ENCODE measurements around the gene FAM20C. TPM values are rescaled to one million over a fixed set of nuclear protein-coding genes. Genes with fewer than 3 reads are reported as not detected.

Gene FAM20C
- total and polyA plus RNA-seq, 10 of the 15 experiments (the other 5 are each of a cell fraction or from before 2014, with no cell fraction given) = 0.44 TPM; not detected in 9

DNA sequence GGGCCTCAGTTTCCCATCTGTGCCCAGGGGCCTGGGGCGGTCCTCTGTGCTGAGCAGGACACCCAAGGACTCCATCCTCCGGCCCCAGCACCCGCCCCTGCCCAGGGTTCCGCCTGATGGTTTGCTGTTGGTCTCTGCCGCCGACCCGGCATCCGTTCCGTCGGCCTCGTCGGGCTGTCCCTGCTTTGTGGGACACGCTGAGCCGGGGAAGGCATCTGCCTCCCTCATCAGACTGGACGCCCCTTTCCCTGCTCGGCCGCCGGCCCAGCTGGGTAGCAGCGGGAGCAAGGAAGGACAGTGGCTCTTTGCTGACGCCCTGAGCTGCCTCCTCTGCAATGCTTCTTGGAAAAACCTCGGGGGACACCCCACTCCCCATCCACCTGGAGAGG lies 39.5 kb downstream of the FAM20C start:
- Histone ChIP-seq H2AFZ (ENCODE audit: control insufficient read depth, low read depth, low read length) (no peak overlapping the region), H3K27me3 (replicated peaks in 1 of 2; ENCODE audit: control insufficient read depth in 2 of 2, insufficient read depth in 2 of 2, low read length in 1 of 2) (no peaks in the 10 kb centered on the region), H3K4me1 (ENCODE audit: control insufficient read depth, insufficient read depth, low read length) (no peaks in the 10 kb centered on the region), H3K4me3 (no peak overlapping the region), H3K36me3 (ENCODE audit: control insufficient read depth in 2 of 2, insufficient read depth in 2 of 2, low read length in 1 of 2) (no peaks in the 10 kb centered on the region), H3K9ac (ENCODE audit: control insufficient read depth, insufficient read depth, low read length) (no peak overlapping the region), H3K9me3 (replicated peaks; ENCODE audit: control insufficient read depth, insufficient read depth, low read length) (no peaks in the 10 kb centered on the region; the same call in 2 of the 3 replicates), H3K4me2 (ENCODE audit: control insufficient read depth, insufficient read depth) (no peak overlapping the region), H4K20me1 (ENCODE audit: control insufficient read depth, insufficient read depth) (no peaks in the 10 kb centered on the region), H3K27ac (ENCODE audit: control insufficient read depth, insufficient read depth) (no peak overlapping the region), H3K79me2 (ENCODE audit: control insufficient read depth, insufficient read depth, low read length) (no peaks in the 10 kb centered on the region)
- ATAC-seq (no peak), FAIRE-seq (no peak), DNase-seq (ENCODE audit: low read depth, low spot score) (no peak)
- intact Hi-C loops (cut with micrococcal nuclease; ENCODE audit: unreplicated experiment) = no loop called here
- 69% methylated on average over 17 of the region's 21 CpGs for WGBS (ENCODE audit: insufficient coverage, insufficient replicate concordance, low lambda C conversion rate, missing lambda C conversion rate)
- TF ChIP-seq NFYB (IDR thresholded peaks at IDR 0.05; ENCODE audit: insufficient read depth, low read depth, low read length) (no peak), SREBF1 (IDR thresholded peaks at IDR 0.05; ENCODE audit: low read length) (no peak), PML (IDR thresholded peaks at IDR 0.05; ENCODE audit: low read length) (no peak), TCF7 (IDR thresholded peaks at IDR 0.05; ENCODE audit: borderline replicate concordance) (no peak), TARDBP (IDR thresholded peaks at IDR 0.05; ENCODE audit: borderline replicate concordance) (no peak), HCFC1 (IDR thresholded peaks at IDR 0.05; ENCODE audit: low read length) (no peak), POLR2AphosphoS2 (IDR thresholded peaks at IDR 0.05; ENCODE audit: low read depth, low read length) (no peak)
- TF ChIP-seq, protein P1, sequence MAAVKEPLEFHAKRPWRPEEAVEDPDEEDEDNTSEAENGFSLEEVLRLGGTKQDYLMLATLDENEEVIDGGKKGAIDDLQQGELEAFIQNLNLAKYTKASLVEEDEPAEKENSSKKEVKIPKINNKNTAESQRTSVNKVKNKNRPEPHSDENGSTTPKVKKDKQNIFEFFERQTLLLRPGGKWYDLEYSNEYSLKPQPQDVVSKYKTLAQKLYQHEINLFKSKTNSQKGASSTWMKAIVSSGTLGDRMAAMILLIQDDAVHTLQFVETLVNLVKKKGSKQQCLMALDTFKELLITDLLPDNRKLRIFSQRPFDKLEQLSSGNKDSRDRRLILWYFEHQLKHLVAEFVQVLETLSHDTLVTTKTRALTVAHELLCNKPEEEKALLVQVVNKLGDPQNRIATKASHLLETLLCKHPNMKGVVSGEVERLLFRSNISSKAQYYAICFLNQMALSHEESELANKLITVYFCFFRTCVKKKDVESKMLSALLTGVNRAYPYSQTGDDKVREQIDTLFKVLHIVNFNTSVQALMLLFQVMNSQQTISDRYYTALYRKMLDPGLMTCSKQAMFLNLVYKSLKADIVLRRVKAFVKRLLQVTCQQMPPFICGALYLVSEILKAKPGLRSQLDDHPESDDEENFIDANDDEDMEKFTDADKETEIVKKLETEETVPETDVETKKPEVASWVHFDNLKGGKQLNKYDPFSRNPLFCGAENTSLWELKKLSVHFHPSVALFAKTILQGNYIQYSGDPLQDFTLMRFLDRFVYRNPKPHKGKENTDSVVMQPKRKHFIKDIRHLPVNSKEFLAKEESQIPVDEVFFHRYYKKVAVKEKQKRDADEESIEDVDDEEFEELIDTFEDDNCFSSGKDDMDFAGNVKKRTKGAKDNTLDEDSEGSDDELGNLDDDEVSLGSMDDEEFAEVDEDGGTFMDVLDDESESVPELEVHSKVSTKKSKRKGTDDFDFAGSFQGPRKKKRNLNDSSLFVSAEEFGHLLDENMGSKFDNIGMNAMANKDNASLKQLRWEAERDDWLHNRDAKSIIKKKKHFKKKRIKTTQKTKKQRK (IDR thresholded peaks at IDR 0.05; ENCODE audit: low read depth, low read length) = no peak
- TF ChIP-seq, protein P2, sequence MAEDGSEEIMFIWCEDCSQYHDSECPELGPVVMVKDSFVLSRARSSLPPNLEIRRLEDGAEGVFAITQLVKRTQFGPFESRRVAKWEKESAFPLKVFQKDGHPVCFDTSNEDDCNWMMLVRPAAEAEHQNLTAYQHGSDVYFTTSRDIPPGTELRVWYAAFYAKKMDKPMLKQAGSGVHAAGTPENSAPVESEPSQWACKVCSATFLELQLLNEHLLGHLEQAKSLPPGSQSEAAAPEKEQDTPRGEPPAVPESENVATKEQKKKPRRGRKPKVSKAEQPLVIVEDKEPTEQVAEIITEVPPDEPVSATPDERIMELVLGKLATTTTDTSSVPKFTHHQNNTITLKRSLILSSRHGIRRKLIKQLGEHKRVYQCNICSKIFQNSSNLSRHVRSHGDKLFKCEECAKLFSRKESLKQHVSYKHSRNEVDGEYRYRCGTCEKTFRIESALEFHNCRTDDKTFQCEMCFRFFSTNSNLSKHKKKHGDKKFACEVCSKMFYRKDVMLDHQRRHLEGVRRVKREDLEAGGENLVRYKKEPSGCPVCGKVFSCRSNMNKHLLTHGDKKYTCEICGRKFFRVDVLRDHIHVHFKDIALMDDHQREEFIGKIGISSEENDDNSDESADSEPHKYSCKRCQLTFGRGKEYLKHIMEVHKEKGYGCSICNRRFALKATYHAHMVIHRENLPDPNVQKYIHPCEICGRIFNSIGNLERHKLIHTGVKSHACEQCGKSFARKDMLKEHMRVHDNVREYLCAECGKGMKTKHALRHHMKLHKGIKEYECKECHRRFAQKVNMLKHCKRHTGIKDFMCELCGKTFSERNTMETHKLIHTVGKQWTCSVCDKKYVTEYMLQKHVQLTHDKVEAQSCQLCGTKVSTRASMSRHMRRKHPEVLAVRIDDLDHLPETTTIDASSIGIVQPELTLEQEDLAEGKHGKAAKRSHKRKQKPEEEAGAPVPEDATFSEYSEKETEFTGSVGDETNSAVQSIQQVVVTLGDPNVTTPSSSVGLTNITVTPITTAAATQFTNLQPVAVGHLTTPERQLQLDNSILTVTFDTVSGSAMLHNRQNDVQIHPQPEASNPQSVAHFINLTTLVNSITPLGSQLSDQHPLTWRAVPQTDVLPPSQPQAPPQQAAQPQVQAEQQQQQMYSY (CRISPR knock-in tag; IDR thresholded peaks at IDR 0.05) = no peak
- ChIA-PET RAD21 (ENCODE audit: unreplicated experiment) (no interaction called here), CTCF (no interaction called here), SMC1A (ENCODE audit: uncharacterized antibody, unreplicated experiment) (no interaction called here), POLR2A (no interaction called here)
- in situ Hi-C loops (cut with MboI) = no loop called here
- no TSS peak for BruUV-seq (replicated peaks)
